SU-DHL-6 (cell line): ENCODE results near the gene CPNE5.

Source experiments
- EZH2phosphoT487 ChIP-seq: fragments of 200-600 bp; sonication (generic), shearing (Covaris generic); conservative IDR thresholded peaks from 2 replicates; pipeline ENCODE4 v1.6.1; 2018; ENCODE audit warnings: mild to moderate bottlenecking, antibody characterized with exemption, low read length, moderate library complexity, mixed read lengths
- TF ChIP-seq, protein P1 (sequence below): fragments of 200-600 bp; sonication (generic); IDR thresholded peaks from one replicate; pipeline ENCODE4 v1.5.1; 2017; ENCODE audit warnings: antibody characterized with exemption, mild to moderate bottlenecking, low read length, moderate library complexity; ENCODE audit not compliant: insufficient read depth, poor library complexity, severe bottlenecking

DNA sequence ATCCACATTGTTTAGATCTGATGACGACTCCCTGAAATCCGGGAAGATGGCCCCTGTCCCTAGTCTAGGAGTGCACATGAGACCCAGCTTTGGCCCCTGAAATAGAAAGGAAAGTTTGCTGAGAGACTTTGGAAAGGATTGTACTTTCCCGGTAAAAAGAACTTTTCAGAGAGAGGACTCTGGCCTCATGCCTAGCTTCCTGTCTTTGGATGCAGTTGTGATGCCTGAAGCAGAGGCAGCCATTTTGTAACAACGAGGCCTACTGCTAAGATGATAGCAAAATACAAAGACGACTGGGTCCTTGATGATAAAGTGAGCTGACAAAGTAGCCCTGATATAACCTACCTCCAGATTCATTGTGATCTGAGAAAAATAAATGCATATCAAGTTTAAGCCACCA is 6.9 kb downstream of the CPNE5 start:
- TF ChIP-seq, protein P1, sequence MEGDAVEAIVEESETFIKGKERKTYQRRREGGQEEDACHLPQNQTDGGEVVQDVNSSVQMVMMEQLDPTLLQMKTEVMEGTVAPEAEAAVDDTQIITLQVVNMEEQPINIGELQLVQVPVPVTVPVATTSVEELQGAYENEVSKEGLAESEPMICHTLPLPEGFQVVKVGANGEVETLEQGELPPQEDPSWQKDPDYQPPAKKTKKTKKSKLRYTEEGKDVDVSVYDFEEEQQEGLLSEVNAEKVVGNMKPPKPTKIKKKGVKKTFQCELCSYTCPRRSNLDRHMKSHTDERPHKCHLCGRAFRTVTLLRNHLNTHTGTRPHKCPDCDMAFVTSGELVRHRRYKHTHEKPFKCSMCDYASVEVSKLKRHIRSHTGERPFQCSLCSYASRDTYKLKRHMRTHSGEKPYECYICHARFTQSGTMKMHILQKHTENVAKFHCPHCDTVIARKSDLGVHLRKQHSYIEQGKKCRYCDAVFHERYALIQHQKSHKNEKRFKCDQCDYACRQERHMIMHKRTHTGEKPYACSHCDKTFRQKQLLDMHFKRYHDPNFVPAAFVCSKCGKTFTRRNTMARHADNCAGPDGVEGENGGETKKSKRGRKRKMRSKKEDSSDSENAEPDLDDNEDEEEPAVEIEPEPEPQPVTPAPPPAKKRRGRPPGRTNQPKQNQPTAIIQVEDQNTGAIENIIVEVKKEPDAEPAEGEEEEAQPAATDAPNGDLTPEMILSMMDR = no peak
- no peak for TF ChIP-seq EZH2phosphoT487
